HL-60/S4 treated with phorbol 12-myristate 13-acetate at 8.2 ng/mL for 4 days and 3 days (cell line): ENCODE measurements around the gene SLC22A7.
"Not testable (repeated sequence)": the region's sequence is repeated elsewhere in the genome, so short reads cannot be mapped to it uniquely, and the experiment has no call there.

Experiments used
- in situ Hi-C: fragments of 300-500 bp; cut with MboI; formaldehyde crosslinking; loops from 2 replicates; pipeline ENCODE4 v1.15.0; 2022; ENCODE audit warnings: low sequenced_read_pairs

SLC22A7 gene

DNA sequence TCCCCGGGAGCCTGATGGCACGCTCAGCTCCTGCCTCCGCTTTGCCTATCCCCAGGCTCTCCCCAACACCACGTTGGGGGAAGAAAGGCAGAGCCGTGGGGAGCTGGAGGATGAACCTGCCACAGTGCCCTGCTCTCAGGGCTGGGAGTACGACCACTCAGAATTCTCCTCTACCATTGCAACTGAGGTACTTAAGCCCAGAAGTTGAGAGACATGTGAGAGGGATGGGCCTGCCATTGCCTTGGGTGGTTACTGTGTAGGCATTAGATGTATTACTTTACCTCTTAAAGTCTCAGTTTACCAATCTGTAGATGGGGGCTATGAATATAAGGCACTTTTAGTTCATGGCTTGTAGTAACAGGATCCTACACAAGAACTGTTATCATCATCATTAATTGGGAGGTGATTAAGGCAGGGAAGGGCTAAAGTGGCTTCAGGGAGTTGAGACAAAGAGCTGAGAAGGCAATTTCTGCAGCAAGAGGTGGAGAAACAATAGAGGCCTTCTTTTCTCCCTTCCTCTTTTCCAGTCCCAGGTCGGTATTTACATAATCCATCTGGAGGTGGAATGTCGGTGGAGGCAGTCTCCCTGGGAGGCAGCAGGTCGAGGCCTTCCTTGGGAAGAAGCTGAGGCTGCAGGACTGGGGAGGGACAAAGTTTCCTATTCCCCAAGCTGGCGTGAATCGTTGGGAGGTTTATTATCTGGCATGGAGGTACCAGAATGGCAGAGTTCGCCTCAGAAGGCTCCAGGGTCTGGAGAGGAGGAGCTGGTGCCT, 691 bp downstream of the SLC22A7 start:
- in situ Hi-C loops: no loop called here

DNA sequence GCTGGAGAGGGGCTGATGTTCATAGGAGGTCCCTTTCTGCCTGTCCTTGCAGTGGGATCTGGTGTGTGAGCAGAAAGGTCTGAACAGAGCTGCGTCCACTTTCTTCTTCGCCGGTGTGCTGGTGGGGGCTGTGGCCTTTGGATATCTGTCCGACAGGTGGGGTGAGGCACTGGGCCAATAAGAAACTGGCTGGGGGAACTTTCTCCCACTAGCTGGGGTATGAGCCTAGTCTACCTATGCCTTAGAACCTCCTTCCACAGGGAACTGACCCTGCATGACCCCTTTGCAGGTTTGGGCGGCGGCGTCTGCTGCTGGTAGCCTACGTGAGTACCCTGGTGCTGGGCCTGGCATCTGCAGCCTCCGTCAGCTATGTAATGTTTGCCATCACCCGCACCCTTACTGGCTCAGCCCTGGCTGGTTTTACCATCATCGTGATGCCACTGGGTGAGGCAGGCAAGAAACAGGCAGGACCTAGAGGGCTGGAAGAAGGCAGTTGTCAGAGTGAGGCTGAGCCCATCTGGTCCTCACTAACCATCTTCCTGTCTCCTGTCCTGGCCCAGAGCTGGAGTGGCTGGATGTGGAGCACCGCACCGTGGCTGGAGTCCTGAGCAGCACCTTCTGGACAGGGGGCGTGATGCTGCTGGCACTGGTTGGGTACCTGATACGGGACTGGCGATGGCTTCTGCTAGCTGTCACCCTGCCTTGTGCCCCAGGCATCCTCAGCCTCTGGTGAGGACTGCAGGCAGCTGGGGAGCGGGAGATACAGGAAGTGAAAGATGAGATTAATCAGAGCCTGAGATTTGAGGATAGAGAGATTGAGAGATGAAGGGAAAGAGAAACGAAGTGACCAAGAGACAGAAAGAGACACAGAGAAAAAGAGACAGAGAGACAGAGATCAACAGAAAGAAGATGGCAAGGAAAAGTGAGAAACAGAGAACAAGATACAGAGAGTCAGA, 1.6 kb downstream of the SLC22A7 start:
- in situ Hi-C loops: no loop called here

DNA sequence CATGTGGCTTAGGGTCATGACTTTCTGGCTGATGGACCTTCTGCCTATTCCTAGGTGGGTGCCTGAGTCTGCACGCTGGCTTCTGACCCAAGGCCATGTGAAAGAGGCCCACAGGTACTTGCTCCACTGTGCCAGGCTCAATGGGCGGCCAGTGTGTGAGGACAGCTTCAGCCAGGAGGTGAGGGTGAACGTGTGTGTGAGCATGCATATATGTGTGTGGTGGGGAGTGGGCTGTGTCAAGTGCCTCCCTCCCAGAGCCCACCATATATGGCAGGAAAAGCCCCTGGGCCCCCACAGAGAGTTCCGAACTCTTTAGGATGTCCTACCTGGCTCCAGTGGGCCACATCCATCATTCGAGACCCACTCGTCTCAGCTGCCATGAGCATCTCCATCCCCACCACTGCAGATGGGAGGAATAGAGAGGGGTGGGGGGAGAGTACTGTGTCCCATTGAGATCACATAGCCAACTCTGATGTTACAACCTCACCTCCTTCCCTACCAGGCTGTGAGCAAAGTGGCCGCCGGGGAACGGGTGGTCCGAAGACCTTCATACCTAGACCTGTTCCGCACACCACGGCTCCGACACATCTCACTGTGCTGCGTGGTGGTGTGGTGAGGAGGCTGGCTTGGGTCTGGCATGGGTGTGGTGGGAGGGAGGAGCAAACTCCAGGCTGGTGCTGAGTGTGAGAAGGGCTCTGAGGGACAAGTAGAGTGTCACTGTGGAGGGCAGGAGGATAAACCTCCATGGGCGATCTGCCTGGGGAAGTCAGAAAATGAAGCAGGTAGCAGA, 3.2 kb downstream of the SLC22A7 start:
- in situ Hi-C loops: no loop called here

DNA sequence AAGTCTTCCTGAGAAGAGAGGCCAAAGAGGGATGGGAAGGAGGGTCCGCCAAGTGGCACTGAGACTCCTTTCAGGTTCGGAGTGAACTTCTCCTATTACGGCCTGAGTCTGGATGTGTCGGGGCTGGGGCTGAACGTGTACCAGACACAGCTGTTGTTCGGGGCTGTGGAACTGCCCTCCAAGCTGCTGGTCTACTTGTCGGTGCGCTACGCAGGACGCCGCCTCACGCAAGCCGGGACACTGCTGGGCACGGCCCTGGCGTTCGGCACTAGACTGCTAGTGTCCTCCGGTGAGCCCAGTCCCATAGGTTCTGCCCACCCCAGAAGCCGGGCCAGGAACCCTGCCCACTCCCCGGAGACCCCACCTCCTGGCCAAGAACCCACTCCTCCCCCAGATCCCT, 4.1 kb downstream of the SLC22A7 start:
- in situ Hi-C loops: no loop called here

DNA sequence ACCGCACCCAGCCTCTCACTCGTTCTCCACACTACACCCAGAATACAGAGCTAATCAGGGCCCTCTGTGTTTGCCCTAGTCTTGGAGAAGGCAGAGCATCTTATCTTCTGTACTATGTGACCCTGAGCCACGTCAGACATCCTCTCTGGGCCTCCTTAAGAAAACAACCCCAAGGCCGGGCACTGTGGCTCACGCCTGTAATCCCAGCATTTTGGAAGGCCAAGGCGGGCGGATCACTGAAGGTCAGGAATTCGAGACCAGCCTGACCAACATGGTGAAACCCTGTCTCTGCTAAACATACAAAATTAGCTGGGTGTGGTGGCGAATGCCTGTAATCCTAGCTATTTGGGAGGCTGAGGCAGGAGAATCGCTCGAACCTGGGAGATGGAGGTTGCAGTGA, 4.9 kb downstream of the SLC22A7 start:
- in situ Hi-C loops: not testable (repeated sequence)

DNA sequence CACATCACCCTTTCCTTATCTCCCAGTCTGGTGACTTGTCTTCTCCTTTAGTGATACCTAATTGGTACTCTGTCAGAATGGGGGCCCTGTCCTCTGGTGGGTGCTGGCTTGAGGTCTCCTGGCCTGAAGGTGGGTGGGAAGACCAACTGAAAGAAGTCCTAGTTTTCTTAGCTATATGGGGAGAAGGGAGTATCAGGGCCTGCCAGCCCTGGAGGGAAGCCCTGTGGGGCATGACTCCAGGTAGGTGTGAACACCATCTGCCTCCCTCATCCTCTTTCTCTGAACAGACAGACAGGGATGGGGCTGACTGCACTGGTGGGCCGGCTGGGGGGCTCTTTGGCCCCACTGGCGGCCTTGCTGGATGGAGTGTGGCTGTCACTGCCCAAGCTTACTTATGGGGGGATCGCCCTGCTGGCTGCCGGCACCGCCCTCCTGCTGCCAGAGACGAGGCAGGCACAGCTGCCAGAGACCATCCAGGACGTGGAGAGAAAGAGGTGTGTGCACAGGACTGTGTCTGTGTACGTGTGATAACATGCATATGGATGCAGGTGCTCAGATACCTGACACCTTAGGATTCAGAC, 5.8 kb downstream of the SLC22A7 start:
- in situ Hi-C loops: no loop called here

DNA sequence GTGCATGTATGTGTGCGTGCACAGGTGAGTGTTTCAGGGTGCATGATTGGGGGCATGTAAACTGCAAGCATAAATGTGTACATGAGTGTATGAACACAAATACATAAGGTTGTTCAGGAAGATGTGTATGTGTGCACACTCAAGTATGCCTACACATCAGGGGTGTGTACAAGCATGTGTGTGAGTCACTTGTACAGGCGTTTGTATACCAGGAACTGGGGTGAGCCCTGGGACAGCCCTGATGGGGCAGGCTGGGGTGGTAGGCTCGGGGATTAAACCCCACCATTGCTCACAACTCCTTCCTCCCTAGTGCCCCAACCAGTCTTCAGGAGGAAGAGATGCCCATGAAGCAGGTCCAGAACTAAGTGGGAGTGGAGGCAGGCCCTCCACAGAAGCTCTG, 6.3 kb downstream of the SLC22A7 start:
- in situ Hi-C loops: no loop called here

DNA sequence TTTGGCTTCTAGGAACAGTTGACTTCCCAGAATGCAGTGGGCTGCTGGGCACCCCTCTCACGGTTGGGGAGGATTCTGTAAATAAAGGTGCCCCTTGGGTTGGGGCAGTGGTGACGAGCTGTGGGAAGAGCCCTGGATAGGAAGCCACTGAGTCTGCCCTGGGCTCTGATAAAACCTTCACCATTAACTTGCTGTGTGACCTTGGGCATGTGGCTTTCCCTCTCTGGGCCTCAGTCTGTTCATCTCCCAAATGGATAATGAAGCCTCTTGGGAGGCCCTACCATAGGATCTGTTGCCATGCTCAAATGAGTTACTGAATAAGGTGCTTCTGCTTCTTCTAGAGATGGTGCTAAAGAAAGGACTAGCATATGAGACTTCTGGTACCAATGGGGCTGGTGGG, 6.8 kb downstream of the SLC22A7 start:
- in situ Hi-C loops: no loop called here

DNA sequence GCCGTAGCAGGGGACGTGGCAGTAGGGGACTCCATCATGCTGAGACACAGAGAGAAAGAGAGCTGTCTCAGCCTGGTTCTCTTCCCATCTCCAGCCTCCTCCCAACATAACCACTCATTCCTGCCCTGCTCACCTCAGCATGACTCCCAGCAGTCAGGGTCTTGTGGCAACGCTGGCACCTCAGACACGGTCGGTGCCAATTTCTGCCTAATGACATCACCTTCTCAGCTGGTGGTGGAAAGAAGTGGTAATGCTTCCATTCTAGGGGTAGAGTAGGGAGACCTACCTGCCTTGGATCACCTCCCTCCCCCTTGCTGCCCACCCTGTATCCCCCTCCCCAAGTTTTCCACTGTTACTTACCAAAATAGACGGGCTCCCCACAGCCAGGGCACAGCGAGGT, 8.0 kb downstream of the SLC22A7 start:
- in situ Hi-C loops: no loop called here

DNA sequence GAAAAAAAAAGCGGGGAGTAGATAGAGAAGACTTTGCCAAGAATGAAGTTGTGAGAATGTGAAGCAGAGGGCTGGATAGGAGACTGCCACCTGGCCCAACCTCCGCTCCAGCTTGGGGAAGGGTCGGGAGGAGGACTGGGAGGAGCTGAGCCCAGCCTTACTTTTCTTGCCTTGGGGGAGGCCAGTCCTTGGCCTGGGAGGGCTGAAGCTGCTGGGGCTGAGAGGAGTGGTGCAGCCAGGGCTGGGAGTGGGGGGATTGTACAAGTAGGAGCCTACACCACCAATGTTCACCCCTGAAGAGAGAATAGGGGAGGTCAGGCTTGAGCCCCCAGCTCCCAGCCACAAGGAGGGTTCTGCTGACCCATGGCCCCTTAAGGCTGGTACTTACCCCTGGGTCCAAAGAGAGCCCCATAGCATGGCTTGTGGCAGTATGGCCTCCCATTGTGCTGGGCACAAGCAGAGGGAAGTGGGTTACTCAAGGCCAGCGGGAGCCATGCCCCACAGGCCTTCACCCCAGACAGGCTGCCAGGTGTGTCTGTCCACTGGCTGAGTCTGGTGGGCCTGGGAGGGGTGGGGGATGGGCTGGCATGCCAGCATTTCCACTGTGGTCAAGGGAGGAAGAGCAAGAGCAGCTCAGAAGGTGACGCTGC, 9.5 kb downstream of the SLC22A7 start:
- in situ Hi-C loops: no loop called here

DNA sequence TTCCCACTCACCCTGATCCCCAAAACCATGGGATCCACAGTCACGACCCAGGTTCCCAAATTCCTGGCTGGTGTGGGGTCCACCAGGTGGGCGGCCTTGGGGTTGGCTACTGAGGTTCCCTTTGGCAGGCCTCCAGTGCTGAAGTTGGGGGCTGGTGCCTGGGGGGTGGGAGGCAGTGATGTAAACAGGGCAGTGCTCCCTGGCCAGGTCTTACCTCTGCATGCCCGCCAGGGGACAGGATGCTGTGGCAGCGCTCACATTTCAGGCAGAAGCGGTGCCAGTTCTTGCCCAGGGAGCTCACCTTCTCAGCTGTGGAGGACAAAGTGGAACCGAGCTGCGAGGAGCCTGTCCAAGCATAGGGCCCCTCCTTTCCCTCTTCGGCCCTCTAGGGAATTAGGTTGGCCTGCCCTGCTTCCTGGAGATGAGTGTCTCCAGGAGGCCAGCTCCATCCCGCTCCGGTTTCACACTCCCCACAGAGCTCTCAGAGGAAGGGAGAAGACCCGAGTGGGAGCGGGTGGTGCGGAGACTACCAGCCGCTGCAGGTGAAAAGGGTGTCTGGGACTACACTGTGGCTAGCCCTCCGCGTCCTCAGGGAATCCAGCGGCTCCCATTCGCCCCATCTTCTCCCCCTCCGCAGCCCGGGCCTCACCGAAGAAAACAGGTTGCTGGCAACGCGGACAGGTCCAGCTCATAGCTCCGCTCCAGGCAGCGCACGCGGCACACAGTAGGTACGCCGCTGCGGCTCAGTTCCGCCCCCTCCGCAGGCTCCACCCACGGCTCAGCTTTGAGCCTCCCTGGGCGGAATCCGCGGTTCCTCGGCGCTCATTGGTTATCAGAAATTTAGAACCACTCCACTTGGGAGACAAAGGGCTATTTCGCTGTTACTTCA, 10.3 kb downstream of the SLC22A7 start, which contains the start of gene CRIP3:
CRIP3 (minus strand) TSS at position 726 of the 889 bp plus-strand sequence; CDS start at position 692, 34 bp downstream.
- in situ Hi-C loops: no loop called here

DNA sequence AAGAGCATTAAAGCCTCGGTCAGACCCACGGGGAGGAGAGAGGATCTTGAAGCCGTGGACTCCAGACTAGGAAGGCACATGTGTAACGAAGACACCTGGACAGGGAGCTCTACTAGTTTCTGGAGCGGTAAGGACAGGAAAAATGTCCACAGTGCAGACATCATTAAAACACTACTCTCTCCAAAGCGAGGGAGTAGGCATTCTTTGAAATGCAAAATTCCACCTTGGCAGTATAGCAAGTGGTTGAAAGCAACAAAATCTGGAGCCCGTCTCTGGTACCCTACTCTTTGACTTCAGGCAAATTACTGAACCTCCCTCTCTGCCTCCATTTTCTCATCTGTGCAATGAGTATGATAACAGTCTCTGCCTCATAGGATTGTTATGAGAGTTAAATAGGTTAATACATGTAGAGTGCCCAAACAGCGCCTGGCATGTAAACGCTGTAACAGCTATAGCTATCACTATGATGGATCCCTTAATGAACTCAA, 11.0 kb downstream of the SLC22A7 start:
- in situ Hi-C loops: no loop called here

DNA sequence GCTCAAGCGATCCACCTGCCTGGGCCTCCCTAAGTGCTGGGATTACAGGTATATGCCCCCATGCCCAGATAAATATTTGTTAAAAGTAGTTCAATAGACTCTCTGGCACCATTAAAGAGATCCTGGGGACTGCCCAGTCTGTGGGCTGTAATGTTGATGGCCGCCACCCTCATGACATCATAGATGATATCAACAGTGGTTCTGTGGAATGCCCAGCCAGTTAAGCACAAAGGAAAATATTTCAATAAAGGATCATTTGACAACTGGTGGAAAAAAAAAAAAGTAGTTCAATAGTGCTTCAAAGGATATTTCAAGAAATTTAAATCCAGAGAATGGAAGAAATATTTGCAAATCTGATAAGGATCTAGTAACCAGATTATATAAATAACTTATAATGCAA, 12.1 kb downstream of the SLC22A7 start:
- in situ Hi-C loops: no loop called here

DNA sequence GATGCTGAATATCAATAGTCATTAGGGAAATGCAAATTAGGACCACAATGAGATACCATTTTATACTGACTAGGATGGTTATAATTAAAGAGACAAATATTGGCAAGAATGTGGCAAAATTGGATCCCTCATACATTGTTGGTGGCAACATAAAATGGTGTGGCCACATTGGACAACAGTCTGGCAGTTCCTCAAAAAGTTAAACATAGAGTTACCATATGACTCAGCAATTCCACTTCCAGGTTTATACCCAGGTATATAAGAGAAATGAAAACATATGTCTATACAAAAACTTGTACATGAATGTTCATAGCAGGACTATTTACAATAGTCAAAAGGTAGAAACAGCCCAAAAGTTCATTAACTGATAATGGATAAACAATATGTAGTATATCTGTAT, 12.6 kb downstream of the SLC22A7 start:
- in situ Hi-C loops: no loop called here

DNA sequence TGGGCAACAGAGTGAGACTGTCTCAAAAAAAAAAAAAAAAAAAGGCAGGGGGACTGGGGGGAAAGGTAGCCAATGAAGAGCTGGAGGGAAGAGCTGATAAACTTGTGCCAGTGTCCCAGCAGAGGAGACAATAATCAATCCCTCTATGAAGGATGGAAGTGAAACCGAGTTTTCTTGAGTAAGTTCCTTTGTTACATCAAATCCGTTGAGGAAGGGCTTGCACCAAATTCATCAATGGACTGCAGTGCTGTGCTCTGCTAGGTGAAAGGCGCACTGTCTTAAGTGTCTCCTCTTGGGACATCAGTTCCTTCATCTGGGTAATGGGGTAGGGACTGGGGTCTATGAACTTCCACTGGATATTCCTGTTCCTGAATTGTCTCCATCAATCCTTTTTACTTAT, 13.6 kb downstream of the SLC22A7 start:
- in situ Hi-C loops: no loop called here

DNA sequence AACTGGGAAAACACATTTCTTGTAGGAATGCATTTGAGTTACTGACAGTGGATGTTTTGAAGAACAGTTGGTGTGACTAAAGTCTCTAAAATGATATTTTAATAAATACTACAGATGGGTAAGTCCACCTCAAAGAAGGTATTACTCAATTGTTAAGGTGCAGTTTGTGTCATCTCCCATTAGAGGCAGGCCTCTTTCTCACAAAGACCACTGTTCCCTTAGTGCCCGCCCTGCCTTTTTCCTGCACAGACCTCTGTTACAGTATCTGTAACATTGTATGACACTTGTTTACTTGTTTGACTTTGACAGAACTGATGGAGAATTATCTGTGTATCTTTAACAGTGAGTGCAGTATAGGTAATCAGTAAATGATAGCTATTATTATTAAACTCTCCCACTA, 15.8 kb downstream of the SLC22A7 start:
- in situ Hi-C loops: no loop called here

DNA sequence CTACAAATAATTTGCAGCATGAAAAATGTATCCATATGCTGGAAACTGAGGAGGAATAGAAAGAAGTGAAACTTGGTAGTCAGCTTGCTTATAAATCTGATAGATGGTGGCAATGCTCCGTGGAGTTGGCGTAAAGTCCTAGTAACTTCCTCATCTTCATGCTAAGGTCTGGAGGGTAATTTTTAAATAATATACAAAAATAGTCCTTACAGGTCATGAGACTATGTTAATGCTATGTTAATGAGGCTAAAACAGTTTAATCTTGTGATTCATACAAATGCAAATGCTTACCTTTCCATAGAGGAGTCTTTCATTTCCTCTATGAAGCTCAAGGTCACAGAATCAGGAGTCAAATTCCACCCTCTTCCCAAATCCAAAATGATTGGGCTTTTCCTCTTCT, 20.0 kb downstream of the SLC22A7 start:
- in situ Hi-C loops: no loop called here

DNA sequence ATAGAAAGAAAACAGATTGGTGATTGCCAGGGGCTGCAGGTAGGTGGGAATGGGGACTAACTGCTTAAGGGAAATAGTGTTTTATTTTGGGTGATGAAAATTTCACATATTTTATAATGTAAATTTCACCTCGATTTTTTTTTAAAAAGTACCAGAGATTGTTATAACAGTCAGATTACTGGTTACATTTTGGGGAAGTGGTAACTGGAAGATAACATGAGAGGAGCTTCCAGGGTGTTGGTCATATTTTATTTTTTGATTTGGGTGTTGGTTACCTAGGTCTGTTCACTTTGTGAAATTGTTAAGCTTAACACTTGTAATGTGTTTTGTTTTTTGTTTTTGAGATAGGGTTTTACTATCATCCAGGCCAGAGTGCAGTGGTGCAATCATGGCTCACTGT, 27.8 kb downstream of the SLC22A7 start:
- in situ Hi-C loops: no loop called here

DNA sequence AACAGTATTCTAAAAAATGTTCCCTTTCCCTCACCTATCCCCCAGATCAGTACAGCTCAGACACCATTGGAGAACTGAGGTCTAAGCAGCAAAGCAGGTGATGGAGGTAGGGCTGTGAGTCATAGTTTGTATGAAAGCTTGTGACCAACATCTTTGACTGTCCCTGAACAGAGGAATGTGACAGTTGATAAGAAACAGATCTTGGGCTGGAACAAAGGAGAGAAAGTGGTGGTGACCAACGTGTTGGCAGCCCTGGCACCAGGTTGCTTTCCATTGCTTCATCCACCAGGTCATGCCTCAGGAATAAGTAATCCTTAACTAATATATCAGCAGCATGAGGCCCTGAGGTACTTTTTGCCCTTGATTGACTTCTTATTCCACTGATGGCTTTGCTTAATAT, 30.5 kb downstream of the SLC22A7 start:
- in situ Hi-C loops: no loop called here
